HepG2 (cell line): ENCODE measurements around the gene WNT7A.

Experiments used
- EZH2 ChIP-seq: conservative IDR thresholded peaks from 2 replicates; pipeline ENCODE4 v1.6.1; 2012; ENCODE audit warnings: mild to moderate bottlenecking, low read depth, low read length, moderate library complexity
- KLF13 ChIP-seq: sonication (generic); formaldehyde crosslinking; IDR thresholded peaks from 2 replicates; pipeline ENCODE4 v1.4.0; 2020; ENCODE audit warnings: mild to moderate bottlenecking, missing genetic modification reagents
- MAFK ChIP-seq, 2 experiments: IDR thresholded peaks in 1 of 2; conservative IDR thresholded peaks in 1 of 2; 2 replicates each; pipeline ENCODE4 v1.6.1; 2011; ENCODE audit warnings: improper control_type of control experiment in 2 of 2, low read length in 2 of 2
- SNRNP70 ChIP-seq: fragments of 200-400 bp; formaldehyde crosslinking; IDR thresholded peaks from 2 replicates; pipeline ENCODE4 v1.6.1; 2017; ENCODE audit warnings: mild to moderate bottlenecking, low read depth, low read length, moderate library complexity
- TBP ChIP-seq: sonication (generic); formaldehyde crosslinking; IDR thresholded peaks from 2 replicates; pipeline ENCODE4 v1.5.0; 2020; ENCODE audit warnings: missing genetic modification reagents
- ZBTB21 ChIP-seq: sonication (generic); formaldehyde crosslinking; IDR thresholded peaks from 2 replicates; pipeline ENCODE4 v1.4.0; 2020; ENCODE audit warnings: missing genetic modification reagents
- ZNF10 ChIP-seq: sonication (generic); formaldehyde crosslinking; IDR thresholded peaks from 2 replicates; pipeline ENCODE4 v1.4.0; 2020; ENCODE audit warnings: mild to moderate bottlenecking, low read depth, missing genetic modification reagents, borderline replicate concordance
- ZNF577 ChIP-seq: sonication (generic); formaldehyde crosslinking; IDR thresholded peaks from 2 replicates; pipeline ENCODE4 v1.4.0; 2020; ENCODE audit warnings: mild to moderate bottlenecking, low read depth, missing genetic modification reagents, borderline replicate concordance
- ZNF709 ChIP-seq: sonication (generic); formaldehyde crosslinking; IDR thresholded peaks from 2 replicates; pipeline ENCODE4 v1.5.0; 2020; ENCODE audit warnings: mild to moderate bottlenecking, missing genetic modification reagents
- TF ChIP-seq, protein P1 (sequence below): sonication (generic); formaldehyde crosslinking; IDR thresholded peaks from 2 replicates; pipeline ENCODE4 v1.4.0; 2020; ENCODE audit warnings: missing genetic modification reagents
- TF ChIP-seq, protein P2 (sequence below): sonication (generic); formaldehyde crosslinking; conservative IDR thresholded peaks from 2 replicates; pipeline ENCODE4 v1.4.0; 2020; ENCODE audit warnings: missing genetic modification reagents
- TF ChIP-seq, protein P3 (sequence below): sonication (generic); formaldehyde crosslinking; IDR thresholded peaks from 2 replicates; pipeline ENCODE4 v1.5.0; 2020; ENCODE audit warnings: mild to moderate bottlenecking, missing genetic modification reagents, moderate library complexity
- TF ChIP-seq, protein P4 (sequence below): sonication (generic); formaldehyde crosslinking; IDR thresholded peaks from 2 replicates; pipeline ENCODE4 v1.4.0; 2020; ENCODE audit warnings: mild to moderate bottlenecking, missing genetic modification reagents
- TF ChIP-seq, protein P5 (sequence below): sonication (generic); formaldehyde crosslinking; IDR thresholded peaks from 2 replicates; pipeline ENCODE4 v1.4.0; 2020; ENCODE audit warnings: missing genetic modification reagents

DNA sequence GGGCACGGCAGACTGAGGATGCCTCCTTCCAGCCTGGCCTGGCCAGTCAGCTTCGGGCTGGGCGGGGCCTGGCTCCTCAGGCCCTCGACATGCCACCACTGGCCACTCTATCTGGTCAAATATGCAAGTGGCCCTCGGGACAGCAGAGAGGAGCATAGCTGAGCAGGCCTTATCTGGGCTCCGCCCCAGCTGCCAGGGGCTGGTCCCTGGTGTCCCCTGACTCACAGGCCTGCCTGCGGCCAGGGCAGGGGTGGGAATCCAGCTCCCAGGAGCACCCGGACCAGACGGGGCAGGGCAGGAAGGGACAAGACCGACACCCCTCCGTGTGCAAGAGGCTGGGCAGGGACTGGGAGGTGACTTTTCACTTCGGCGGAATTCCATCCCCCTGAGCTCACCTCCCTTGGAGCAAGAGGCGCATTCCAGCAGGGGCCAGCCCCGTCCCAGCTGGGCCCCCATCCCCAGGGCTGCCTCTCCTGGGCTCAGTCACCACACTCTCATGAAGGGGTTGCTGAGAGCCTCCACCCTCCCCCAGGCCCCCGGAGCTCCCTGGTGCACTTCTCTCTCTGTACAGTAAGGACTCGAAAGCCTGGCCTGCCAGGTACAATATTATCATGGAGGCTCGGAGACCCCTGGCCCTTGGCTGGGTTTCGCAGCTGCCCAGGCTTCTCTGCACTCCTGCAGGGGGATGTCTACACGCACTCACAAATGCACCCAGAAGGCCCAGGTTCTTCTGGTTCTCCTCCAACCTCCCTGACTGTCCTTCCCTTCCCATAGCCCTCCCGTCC, 29.5 kb downstream of the WNT7A start:
- TF ChIP-seq, protein P1, sequence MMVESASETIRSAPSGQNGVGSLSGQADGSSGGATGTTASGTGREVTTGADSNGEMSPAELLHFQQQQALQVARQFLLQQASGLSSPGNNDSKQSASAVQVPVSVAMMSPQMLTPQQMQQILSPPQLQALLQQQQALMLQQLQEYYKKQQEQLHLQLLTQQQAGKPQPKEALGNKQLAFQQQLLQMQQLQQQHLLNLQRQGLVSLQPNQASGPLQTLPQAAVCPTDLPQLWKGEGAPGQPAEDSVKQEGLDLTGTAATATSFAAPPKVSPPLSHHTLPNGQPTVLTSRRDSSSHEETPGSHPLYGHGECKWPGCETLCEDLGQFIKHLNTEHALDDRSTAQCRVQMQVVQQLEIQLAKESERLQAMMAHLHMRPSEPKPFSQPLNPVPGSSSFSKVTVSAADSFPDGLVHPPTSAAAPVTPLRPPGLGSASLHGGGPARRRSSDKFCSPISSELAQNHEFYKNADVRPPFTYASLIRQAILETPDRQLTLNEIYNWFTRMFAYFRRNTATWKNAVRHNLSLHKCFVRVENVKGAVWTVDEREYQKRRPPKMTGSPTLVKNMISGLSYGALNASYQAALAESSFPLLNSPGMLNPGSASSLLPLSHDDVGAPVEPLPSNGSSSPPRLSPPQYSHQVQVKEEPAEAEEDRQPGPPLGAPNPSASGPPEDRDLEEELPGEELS (CRISPR knock-in tag) = no peak
- TF ChIP-seq, protein P2, sequence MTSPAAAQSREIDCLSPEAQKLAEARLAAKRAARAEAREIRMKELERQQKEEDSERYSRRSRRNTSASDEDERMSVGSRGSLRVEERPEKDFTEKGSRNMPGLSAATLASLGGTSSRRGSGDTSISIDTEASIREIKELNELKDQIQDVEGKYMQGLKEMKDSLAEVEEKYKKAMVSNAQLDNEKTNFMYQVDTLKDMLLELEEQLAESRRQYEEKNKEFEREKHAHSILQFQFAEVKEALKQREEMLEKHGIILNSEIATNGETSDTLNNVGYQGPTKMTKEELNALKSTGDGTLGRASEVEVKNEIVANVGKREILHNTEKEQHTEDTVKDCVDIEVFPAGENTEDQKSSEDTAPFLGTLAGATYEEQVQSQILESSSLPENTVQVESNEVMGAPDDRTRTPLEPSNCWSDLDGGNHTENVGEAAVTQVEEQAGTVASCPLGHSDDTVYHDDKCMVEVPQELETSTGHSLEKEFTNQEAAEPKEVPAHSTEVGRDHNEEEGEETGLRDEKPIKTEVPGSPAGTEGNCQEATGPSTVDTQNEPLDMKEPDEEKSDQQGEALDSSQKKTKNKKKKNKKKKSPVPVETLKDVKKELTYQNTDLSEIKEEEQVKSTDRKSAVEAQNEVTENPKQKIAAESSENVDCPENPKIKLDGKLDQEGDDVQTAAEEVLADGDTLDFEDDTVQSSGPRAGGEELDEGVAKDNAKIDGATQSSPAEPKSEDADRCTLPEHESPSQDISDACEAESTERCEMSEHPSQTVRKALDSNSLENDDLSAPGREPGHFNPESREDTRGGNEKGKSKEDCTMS (CRISPR knock-in tag) = no peak
- TF ChIP-seq, protein P3, sequence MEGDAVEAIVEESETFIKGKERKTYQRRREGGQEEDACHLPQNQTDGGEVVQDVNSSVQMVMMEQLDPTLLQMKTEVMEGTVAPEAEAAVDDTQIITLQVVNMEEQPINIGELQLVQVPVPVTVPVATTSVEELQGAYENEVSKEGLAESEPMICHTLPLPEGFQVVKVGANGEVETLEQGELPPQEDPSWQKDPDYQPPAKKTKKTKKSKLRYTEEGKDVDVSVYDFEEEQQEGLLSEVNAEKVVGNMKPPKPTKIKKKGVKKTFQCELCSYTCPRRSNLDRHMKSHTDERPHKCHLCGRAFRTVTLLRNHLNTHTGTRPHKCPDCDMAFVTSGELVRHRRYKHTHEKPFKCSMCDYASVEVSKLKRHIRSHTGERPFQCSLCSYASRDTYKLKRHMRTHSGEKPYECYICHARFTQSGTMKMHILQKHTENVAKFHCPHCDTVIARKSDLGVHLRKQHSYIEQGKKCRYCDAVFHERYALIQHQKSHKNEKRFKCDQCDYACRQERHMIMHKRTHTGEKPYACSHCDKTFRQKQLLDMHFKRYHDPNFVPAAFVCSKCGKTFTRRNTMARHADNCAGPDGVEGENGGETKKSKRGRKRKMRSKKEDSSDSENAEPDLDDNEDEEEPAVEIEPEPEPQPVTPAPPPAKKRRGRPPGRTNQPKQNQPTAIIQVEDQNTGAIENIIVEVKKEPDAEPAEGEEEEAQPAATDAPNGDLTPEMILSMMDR (CRISPR knock-in tag) = no peak
- TF ChIP-seq SNRNP70 = no peak
- no peak for TF ChIP-seq ZBTB21 (CRISPR knock-in tag)
- no peak for TF ChIP-seq ZNF10
- no peak for TF ChIP-seq TBP (CRISPR knock-in tag)
- no peak for TF ChIP-seq KLF13 (CRISPR knock-in tag)
- no peak for TF ChIP-seq MAFK (conservative IDR thresholded peaks at IDR 0.05 in 1 of 2, IDR thresholded peaks at IDR 0.05 in 1 of 2; ENCODE audit: low read length in 2 of 2)
- TF ChIP-seq ZNF709 = no peak
- no peak for TF ChIP-seq EZH2
- TF ChIP-seq, protein P4, sequence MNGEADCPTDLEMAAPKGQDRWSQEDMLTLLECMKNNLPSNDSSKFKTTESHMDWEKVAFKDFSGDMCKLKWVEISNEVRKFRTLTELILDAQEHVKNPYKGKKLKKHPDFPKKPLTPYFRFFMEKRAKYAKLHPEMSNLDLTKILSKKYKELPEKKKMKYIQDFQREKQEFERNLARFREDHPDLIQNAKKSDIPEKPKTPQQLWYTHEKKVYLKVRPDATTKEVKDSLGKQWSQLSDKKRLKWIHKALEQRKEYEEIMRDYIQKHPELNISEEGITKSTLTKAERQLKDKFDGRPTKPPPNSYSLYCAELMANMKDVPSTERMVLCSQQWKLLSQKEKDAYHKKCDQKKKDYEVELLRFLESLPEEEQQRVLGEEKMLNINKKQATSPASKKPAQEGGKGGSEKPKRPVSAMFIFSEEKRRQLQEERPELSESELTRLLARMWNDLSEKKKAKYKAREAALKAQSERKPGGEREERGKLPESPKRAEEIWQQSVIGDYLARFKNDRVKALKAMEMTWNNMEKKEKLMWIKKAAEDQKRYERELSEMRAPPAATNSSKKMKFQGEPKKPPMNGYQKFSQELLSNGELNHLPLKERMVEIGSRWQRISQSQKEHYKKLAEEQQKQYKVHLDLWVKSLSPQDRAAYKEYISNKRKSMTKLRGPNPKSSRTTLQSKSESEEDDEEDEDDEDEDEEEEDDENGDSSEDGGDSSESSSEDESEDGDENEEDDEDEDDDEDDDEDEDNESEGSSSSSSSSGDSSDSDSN (CRISPR knock-in tag) = no peak
- TF ChIP-seq, protein P5, sequence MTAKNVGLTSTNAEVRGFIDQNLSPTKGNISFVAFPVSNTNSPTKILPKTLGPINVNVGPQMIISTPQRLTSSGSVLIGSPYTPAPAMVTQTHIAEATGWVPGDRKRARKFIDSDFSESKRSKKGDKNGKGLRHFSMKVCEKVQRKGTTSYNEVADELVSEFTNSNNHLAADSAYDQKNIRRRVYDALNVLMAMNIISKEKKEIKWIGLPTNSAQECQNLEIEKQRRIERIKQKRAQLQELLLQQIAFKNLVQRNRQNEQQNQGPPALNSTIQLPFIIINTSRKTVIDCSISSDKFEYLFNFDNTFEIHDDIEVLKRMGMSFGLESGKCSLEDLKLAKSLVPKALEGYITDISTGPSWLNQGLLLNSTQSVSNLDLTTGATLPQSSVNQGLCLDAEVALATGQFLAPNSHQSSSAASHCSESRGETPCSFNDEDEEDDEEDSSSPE (CRISPR knock-in tag) = no peak
- no peak for TF ChIP-seq ZNF577 (CRISPR knock-in tag)
